ENCODE data around the gene STX1A.
A peak's percentile ranks its signal among the peaks of the same experiment; 100 is the strongest.
"Not testable (repeated sequence)": the region's sequence is repeated elsewhere in the genome, so short reads cannot be mapped to it uniquely, and the experiment has no call there.

Gene STX1A

DNA sequence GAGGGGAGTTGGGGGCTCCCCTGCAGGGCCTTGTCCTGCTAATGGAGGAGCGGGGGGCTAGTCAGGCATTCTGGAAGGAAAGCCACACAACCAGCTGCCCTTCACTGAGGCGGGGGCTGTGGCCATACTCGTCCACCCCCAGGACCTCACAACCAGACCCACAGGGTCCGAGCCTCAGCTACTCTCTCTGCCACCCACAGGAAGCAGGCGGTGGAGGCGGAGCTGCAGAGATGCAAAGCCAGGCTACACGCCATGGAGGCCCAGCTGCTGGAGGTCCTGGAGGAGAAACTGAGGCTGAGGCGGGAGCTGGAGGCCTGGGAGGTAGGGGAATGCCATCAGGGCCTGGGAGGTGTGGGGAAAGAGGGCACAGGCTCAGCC, 16.0 kb upstream of the STX1A start:
- DNase-seq = no peak

DNA sequence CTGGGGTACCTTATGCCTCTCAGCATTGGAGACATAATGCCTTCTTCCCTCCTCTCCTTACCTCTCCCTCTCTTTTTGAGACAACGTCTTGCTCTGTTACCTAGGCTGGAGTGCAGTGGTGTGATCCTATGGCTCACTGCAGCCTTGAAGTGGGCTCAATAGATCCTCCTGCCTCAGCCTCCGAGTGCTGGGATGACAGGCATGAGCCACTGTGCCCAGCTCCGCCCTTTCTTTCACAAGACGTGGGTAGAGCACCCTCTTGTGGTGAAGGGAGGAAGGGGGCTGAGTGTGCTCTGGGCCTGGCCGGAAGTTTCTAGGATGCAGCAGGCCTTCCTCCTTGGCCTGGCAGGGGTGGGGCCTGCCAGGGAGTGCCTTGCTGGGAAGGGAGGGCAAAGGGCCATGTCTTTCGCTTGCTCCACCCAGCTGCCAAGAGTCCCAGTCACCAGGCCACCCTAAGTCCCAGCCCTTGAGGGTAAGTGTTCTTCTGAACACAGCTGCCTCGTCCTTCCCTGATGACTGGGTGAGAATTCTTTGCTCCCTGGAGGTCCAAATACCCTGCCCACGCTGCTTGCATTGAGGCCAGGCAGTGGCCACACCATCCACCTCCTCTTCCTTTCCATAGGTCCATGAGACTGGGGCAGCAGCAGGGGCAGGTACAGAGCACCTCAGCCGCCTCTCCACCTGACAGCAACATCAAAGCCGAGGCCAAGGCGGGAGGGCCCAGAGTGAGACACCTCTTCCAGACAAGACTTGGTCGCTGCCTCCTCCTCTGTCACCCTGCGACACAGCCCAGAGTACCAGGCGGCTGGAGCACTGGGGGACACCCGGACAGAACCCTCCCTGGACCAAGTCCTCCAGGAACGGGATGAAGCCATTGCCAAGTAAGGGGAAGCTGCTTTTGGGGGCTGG, 15.4 kb upstream of the STX1A start:
- peak; percentile 83 to 88 for DNase-seq

DNA sequence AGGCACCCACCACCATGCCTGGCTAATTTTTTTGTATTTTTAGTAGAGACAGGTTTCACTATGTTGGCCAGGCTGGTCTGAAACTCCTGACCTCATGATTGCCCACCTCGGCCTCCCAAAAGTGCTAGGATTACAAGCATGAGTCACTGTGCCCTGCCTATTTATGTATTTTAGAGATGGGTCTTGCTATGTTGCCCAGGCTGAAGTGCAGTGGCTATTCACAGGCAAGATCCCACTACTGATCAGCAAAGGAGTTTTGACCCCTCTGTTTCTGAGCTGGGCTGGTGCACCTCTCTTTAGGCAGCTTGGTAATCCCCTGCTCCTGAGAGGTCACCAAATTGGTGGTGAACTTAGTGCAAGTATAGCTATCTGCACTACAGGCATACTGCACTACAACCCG, 12.9 kb upstream of the STX1A start:
- DNase-seq = no peak

DNA sequence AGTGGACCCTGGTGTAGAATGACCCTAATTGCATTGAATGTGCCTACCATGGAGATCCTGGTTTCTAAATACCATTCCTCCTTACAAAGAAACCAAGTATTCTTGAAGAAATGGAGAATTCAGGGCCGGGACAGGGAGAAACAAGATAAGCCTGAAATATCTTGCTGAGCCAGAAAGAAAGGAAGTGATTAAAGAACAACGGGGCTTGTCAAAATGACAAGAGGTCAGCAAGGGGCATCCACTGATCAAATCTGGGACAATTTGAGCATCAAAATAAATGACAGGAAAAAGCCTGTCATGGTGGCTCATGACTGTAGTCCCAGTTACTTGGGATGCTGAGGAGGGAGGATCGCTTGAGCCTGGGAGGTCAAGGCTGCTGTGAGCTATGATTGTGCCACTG, 11.0 kb upstream of the STX1A start:
- DNase-seq = no peak

DNA sequence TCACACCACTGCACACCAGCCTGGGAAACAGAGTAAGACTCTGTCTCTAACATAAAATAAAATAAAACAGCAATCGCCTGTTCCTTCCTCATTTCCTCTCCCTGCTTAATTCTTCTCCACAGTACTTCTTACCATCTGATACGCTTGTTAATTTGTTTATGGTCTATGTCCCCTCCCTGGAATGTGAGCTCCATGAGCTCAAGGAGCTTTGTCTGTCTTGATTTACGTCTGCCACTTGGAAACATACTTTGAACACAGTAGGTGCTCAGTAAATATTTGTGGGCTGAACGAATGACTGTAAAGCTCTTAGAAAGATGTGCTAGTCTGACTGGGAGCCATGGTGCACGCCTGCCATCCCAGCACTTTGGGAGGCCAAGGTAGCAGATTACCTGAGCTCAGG, 9.1 kb upstream of the STX1A start:
- DNase-seq = no peak

DNA sequence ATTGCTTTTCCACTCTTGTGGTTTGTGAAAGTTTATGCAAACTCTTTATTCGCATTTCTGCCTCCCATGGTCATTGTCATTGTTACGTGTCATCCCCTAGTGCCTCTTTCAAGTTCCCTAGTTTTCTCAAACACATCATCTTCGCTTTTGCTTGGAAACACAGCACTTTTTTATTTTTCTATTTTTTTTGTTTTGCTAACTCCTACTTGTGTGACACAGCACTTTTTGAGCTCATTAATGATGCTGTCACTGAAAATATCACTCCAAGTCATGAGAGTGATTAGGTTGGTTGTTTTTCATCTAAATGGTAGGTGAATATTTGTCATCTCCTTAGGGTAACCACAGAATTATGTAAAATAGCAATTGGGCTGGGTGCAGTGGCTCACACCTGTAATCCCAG, 8.5 kb upstream of the STX1A start:
- DNase-seq = no peak

DNA sequence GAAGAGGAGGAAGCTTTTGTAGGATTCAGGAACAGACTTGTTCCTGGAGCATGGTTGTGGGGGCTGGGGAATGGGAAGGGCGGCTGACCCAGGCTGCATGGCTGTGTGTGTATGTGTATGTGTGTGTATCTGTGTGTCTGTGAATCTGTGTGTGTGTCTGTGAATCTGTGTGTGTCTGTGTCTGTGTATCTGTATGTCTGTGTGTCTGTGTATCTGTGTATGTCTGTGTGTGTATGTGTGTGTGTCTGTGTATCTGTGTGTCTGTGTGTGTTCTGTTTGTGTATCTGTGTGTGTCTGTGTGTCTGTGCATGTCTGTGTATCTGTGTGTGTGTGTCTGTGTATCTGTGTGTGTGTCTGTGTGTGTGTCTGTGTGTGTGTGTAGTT, 6.6 kb upstream of the STX1A start:
- DNase-seq = no peak

DNA sequence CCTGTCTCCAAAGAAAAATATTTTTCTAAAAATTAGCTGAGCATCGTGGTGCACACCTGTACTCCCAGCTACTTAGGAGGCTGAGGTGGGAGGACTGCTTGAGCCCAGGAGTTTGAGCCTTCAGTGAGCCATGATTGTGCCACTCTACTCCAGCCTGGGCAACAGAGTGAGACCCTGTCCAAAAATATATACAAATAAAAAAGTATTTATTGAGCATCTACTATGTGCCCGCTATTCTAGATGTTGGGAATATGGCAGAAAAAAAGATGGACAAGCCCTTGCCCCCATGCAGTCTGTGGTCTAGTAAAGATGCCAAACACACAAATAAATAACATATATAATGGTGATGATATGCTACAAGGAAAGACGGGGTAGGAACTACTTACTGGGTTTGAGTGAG, 4.3 kb upstream of the STX1A start:
- DNase-seq = no peak

DNA sequence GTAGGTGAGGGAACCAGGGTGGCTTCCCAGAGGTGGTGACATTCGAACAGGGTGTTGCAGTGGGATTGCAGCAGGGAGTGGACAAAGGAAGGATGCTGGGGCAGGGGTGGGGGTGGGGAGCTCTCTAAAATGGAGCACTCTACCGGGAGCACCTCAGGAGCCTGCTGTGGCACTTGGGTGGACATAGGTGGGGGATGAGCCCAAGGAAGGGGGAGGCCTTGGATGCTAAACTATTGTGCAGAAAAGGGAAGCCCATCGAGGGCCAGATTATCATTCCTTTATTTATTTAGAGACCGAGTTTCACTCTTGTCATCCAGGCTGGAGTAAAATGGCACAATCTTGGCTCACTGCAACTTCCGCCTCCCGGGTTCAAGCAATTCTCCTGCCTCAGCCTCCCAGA, 3.3 kb upstream of the STX1A start:
- DNase-seq = no peak

DNA sequence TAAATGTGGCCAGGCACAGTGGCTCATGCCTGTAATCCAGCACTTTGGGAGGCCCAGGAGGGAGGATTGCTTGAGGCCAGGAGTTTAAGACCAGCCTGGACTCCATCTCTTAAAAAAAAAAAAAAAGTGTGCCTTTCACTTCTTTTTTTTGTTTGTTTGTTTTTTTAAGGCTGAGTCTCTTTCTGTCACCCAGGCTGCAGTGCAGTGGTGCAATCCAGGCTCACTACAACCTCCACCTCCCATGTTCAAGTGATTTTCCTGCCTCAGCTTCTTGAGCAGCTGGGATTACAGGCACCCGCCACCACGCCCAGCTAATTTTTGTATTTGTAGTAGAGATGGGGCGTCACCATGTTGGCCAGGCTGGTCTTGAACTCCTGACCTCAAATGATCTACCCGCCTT, 2.7 kb upstream of the STX1A start:
- DNase-seq = not testable (repeated sequence)

DNA sequence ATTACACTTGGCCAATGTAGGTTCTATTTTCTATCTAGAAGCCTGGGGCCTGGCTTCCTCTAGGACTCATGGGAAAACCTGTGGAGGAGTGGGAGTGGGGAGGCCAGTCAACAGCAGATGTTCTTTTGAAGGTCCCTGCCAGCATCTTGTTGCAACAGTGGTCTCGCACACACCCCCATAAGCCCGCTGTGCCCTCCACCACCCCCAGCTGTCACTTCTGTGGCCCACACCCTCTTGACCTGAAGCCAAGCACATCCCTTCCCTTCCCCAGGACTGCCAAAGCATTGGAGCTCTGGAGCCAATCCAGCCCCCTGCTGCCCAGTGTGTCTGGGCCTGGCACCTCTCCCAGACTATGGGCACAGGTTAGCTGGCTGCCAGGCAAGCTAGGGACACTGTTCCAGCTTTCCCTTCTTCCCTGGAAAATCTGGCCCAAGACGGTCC, 1.9 kb upstream of the STX1A start:
- DNase-seq = no peak

DNA sequence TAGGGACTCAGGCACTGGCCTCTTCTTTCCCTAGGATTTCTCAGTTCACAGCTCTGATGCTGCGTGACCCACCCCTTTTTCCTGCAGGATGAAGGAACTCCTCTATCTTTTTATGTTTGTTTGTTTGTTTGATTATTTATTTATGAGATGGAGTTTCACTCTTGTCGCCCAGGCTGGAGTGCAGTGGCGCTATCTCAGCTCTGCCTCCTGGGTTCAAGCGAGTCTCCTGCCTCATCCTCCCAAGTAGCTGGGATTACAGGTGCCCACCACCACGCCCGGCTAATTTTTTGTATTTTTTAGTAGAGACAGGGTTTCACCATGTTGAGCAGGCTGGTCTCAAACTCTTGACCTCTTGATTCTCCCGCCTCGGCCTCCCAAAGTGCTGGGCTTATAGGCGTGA, 974 bp upstream of the STX1A start:
- DNase-seq = not testable (repeated sequence)

DNA sequence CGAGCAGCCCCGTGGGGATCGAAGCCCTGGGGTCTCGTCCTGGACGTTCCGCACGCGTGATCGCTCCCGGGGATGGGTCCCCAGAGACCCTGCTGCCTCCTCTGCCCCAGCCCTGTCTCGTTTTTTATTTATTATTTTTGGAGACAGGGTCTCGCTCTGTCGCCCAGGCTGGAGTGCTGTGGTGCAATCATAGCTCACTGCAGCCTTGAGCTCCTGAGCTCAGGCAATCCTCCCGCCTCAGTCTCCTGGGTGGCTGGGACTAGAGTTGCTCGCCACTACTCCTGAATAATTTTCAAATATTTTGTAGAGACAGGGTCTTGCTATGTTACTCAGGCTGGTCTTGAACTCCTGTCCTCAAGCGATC, 319 bp upstream of the STX1A start:
- DNase-seq = no peak

DNA sequence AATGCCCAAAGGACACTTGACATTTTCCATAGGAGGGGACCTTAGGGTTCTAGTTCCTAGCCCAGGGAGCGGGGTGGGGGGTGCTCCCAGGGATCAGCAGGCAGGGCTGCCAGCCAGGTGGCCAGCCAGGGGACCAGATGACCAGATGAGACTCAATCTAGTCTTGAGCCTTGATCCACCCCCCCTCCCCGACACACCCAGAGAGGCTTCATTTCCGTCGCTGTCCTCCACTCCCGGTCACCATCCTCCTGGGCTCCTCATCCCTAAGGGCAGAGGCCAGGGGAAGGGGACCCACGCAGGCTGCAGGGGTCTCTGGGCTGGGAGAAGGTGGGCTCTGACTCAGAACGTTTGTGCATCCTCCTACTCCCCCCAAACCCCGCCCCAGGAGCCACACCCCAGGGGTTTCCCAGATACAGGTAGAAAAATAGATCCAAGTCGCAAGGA, 1.0 kb downstream of the STX1A start:
- DNase-seq = peak; percentile 28 to 51

DNA sequence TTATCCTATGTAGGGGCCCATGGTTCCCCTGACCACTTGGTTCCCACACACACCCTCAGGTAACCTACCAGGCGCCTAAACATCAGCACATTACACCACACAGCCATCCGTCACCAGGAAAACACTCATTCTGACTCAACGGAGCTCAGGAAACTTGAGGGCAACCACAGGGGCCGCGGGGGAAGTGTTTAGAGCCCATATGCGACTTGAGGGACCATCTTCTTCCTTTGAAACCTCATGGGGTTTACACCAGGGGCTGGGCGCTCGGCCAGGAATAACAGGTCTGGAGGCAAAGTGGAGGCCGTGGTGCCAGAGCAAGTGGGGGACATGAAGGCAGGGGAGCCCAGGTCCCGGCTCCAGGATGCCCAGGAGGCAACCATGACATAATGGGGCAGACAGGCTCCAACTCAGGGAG, 1.5 kb downstream of the STX1A start:
- peak; percentile 82 to 87 for DNase-seq

DNA sequence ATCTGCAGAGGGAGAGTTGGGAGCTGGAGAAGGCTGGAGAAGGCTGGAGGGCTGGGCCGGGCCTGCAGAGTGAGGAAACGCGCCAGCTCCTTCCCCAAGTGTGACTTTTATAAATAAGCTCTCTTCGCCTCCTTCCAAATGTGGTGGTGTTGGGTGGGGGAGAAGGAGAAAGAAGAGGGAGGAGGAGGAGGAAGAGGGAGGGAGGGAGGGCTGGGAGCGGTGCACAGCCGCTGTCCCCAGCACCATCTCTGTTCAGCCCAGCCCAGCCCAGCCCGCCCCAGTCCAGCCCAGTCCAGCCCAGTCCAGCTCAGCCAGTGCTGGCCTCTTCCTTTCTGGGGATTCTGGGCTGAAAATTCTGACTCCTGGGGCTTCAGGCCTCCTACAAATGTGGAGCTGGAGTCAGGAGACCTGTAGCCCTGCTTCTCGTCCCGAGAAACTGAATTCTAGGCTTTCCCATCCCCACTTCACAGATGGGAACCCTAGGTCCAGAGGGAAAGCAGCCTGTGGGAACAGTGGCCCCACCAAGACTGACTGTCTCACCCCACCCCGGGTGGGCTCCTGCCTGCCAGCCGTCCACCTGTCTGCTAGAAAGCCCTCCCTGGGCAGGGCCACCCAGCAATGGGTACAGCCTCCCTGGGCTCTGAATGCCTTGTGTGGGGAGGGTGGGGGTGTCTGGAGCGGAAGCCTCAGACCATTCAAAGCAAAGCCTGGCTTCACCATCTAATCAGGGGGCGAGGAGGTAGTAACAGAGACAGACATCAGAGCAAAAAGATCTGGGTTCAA, 2.3 kb downstream of the STX1A start:
- DNase-seq = no peak

DNA sequence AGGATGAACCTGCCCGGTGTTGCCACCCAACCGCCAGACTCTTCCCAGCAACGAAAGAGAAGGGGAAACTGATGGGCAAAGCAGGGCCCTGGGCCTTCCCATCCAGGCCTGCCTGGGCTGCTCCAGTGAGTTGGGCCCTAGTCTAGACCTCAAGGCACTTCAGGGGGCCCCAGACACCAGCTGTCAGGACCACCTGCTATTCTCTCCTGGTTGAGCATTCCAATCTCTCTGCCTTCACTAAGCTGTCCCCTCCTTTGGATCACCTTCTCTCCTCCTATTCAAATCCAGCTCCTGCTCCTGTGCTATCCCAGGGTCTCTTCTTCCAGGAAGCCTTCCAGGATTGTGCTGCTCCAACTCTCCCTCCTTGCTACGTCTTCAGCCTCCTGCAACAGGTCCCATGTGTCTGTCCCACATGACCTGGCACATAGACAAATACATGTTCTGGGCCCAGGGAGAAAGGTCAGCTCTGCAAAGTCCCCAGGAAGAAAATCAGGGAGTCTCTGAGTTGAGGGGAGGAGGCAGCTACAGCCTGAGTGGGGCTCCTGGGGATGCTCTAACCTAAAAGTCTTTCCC, 3.1 kb downstream of the STX1A start:
- DNase-seq = no peak

DNA sequence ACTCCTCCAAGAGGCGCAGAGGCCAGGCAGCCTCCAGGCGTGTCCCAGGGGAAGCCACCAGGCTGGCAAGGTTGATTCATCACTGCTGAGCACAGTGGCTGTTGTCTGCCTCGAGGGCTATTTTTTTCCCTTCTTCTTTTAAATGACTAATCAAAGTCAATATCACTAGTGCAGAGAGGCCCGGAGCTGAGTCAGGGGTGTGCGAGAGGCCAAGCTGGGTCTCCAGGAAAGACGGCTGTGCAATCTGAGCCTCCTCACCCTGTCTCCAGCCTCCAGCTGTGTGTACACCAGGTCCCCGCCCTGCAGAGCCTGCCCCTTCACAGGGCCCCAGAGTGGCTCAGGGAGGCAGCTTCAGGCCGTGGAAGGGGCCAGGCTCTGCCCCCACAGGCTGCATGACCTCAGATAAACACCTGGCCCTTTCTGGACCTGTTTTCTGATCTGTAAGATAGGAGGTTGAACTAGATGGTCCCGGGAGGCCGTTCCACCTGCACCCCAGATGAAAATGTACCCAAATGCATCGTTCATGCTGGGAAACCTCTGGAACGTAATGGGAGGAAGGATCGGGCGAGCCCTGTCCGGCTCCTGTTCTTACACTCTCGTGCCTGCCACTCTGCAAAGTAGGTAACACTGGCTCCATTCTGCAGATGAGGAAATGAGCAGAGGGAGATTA, 3.7 kb downstream of the STX1A start:
- peak; percentile 75 to 82 for DNase-seq

DNA sequence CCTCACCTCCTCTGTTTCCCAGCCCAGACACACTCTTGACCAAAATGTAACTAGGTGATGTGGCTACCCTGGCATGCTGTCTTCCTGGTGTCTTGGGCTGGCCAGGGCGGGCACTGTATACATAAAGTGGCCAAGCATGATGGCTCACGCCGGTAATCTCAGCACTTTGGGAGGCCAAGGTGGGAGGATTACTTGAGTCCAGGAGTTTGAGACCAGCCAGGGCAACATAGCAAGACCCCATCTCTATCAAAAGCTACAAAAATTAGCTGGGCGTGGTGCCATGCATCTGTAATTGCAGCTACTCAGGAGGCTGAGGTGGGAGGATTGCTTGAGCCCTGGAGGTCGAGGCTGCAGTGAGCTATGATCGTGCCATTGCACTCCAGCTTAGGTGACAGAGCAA, 6.2 kb downstream of the STX1A start:
- DNase-seq = not testable (repeated sequence)

DNA sequence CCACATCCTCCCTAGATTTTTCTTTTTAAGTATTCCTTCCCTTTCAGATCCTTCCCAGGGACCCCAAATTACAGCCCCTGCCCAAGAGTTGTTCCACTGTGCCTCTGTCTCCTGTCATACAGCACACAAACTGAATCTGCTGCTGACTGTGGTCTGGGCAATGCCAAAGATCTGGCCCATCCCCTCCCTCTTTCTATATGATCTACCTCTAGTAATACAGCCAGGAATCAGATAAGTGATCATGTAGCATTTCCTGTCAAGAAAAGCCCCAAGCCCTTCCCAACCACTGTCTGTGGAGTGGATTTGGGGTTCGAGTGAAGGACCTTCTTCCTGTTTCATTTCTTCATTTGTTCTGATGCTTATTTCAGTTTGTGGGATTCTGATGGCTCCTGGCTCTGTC, 6.7 kb downstream of the STX1A start:
- no peak for DNase-seq

DNA sequence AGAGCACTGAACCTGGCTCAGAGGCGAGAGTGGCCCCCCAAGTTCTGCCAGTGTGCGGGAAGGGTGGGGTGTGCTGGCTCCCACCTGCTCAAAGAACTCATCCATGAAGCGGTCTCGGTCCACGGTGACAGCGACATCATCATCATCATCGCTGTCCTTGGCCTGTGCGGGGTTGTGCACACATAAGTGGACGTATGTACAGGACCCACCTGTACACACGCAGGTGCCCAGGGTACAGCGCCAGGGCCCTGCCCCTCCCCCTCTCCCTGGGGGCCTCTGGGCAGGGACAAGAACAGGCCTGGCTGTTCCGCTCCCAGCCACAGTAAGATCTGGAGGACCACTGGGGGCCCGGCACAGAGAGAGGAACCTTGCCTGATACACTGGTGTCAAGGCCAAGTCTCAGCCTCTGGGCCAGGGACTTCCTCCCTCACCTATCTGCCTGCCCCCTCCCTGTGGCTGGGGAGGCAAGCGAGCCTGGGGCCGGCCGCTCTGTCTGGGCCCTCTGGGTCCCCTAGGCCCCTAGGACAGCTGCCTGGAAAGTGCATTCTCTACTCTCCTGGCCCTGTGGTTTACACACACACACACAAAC, 10.4 kb downstream of the STX1A start:
- DNase-seq = no peak

DNA sequence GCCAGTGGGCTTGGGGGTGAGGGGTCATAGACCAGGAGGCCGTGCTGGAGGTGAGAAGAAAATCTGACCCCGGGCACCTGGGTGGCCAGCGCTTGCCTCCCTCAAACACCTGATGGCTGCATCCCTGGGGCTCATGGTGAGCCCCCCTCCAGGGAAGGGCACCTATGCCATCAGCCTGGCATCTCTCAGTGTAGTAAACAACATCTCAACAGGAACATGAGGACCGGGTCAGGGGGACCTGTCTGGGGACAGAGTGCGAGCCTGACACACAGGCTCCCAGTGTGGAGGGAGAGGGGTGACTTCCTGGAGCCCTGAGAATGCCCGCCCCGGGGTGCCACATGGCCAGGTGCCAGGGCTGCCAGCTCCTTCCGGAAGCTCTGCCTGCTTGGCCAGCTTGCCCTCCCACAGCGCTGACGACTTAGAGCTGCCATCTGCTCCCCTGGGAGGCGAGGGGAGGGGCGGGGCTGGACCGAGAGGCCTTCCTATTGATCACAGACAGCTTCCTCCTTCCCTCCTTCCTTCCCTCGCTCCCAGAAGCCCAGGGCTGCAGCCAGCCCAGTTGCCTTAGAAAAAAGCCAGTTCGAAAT, 12.3 kb downstream of the STX1A start:
- no peak for DNase-seq
